Upper lobe of left lung (tissue), 6 donors: ENCODE data around the gene PWWP2B. TPM values are rescaled to one million over a fixed set of nuclear protein-coding genes. Genes with fewer than 3 reads are reported as not detected.

Experiments used
- ATAC-seq, 2 donors: fragments of 200-7000 bp; cut with Tn5 transposase; one replicate each; pipeline ENCODE4 v1.9.1; 2022; ENCODE audit warnings: mild to moderate bottlenecking in 2 of 2, moderate library complexity in 2 of 2; ENCODE audit not compliant: low FRiP score in 2 of 2
- DNase-seq, 2 donors: peaks; one replicate each; pipeline ENCODE4 v3.0.0-alpha.2; 2019 to 2020
- H3K27ac ChIP-seq, 4 donors: fragments of 200-600 bp; sonication (generic); one replicate each; pipeline ENCODE4 v1.5.1; 2016 to 2019
- H3K27me3 ChIP-seq, 4 donors: fragments of 200-600 bp; sonication (generic); one replicate each; pipeline ENCODE4 v1.5.1; 2017 to 2019
- H3K36me3 ChIP-seq, 4 donors: fragments of 200-600 bp; sonication (generic); one replicate each; pipeline ENCODE4 v1.5.1; 2016 to 2019
- H3K4me1 ChIP-seq, 4 donors: fragments of 200-600 bp; sonication (generic); one replicate each; pipeline ENCODE4 v1.5.1; 2018 to 2019
- H3K4me3 ChIP-seq, 4 donors: fragments of 200-600 bp; sonication (generic); one replicate each; pipeline ENCODE4 v1.5.1; 2017 to 2019; ENCODE audit warnings: mild to moderate bottlenecking in 2 of 4, moderate library complexity in 1 of 4
- H3K9me3 ChIP-seq, 4 donors: fragments of 200-600 bp; sonication (generic); one replicate each; pipeline ENCODE4 v1.5.1; 2018 to 2019
- EP300 ChIP-seq, 4 donors: sonication (generic); formaldehyde crosslinking; IDR thresholded peaks; one replicate each; pipeline ENCODE4 v1.5.1; 2017; ENCODE audit warnings: antibody characterized with exemption in 4 of 4, control low read depth in 2 of 4
- POLR2A ChIP-seq, 4 donors: fragments of 450-650 bp; IDR thresholded peaks; one replicate each; pipeline ENCODE4 v1.5.1; 2016 to 2017; ENCODE audit warnings: antibody characterized with exemption in 4 of 4, mild to moderate bottlenecking in 2 of 4
- POLR2AphosphoS5 ChIP-seq, 2 donors: sonication (generic); formaldehyde crosslinking; IDR thresholded peaks; one replicate each; pipeline ENCODE4 v1.5.1; 2017; ENCODE audit warnings: antibody characterized with exemption in 2 of 2
- WGBS, 2 donors: methylation state at CpG; one replicate each; pipeline ENCODE4 v1.1.5; 2017 to 2018; 5-methylcytosine and 5-hydroxymethylcytosine counted together
- total RNA-seq, 6 donors: library from RNA; depleted of rRNA in 4 of 6; stranded (reverse); fragments of >200 nt in 4 of 6; gene quantifications; one replicate each; pipeline versions ENCODE4 v1.1.0 to v1.2.1, GENCODE V29; 2016 to 2021
- TF ChIP-seq, protein P1 (sequence below), 6 experiments: fragments of 450-650 bp in 4 of 6; fragments of 200-600 bp in 2 of 6; sonication (generic) in 2 of 6; IDR thresholded peaks; one replicate each; pipeline ENCODE4 v1.5.1; 2016 to 2019; ENCODE audit warnings: antibody characterized with exemption in 6 of 6
- donor health status: DM: no; HTN: no; CAD: no; lungs with moderate emphysema.
- donor health status: DM: no; HTN: yes; CAD: no; lungs with severe emphysema.

Gene PWWP2B
- total RNA-seq = 10 to 100 TPM; 20.2 to 54.4 (median 32.9) TPM

DNA sequence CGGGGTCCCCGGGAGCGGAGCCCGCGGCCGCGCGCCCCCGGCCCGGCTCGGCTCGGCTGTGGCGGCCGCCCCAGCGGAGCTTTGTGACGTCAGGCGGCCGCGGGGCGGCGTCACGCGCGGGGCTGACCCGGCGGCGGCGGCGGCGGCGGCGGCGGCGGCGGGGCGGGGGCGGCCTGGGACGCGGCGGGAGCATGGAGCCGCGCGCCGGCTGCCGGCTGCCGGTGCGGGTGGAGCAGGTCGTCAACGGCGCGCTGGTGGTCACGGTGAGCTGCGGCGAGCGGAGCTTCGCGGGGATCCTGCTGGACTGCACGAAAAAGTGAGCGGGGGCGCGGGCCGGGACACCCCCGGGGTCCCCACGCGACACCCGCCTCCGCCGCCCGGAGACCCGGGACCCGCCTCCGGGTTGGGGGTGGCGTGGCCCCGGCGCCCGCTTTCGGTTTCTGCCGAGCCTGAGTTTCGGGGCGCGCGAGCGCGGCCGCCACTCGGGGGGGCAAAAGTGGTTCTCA is at the start of gene PWWP2B:
Gene PWWP2B (plus strand): TSS at position 165 of the 506 bp plus-strand sequence. CDS start 27 bp downstream, at position 192.
- Histone ChIP-seq H3K9me3 (no peaks in the 10 kb centered on the region), H3K27ac (peak within 1 kb of the TSS; percentile 92 to 99 (median 95)), H3K36me3 (no peaks in the 10 kb centered on the region), H3K4me1 (peaks cover 48 to 63% (median 61%) of the 10 kb centered on the region in 4 donors), H3K4me3 (peak within 1 kb of the TSS; percentile 76 to 83 (median 81)), H3K27me3 (no peaks in the 10 kb centered on the region)
- DNase-seq (peak in 1 of 2 donors; percentile 96), ATAC-seq (peak in 1 of 2 donors; percentile 43)
- WGBS, 2 donors = 0% methylated on average over 5 of the region's 86 CpGs; no CpG with 5 or more reads in 1 of the 2 donors
- TF ChIP-seq POLR2A (IDR thresholded peaks at IDR 0.05) (peak in 3 of 4 donors; percentile 61 to 67 (median 63)), POLR2AphosphoS5 (IDR thresholded peaks at IDR 0.05) (peak in 1 of 2 donors; percentile 42), EP300 (IDR thresholded peaks at IDR 0.05) (no peak)
- TF ChIP-seq, protein P1, sequence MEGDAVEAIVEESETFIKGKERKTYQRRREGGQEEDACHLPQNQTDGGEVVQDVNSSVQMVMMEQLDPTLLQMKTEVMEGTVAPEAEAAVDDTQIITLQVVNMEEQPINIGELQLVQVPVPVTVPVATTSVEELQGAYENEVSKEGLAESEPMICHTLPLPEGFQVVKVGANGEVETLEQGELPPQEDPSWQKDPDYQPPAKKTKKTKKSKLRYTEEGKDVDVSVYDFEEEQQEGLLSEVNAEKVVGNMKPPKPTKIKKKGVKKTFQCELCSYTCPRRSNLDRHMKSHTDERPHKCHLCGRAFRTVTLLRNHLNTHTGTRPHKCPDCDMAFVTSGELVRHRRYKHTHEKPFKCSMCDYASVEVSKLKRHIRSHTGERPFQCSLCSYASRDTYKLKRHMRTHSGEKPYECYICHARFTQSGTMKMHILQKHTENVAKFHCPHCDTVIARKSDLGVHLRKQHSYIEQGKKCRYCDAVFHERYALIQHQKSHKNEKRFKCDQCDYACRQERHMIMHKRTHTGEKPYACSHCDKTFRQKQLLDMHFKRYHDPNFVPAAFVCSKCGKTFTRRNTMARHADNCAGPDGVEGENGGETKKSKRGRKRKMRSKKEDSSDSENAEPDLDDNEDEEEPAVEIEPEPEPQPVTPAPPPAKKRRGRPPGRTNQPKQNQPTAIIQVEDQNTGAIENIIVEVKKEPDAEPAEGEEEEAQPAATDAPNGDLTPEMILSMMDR (IDR thresholded peaks at IDR 0.05) = peak in 1 of 6 experiments; percentile 12

DNA sequence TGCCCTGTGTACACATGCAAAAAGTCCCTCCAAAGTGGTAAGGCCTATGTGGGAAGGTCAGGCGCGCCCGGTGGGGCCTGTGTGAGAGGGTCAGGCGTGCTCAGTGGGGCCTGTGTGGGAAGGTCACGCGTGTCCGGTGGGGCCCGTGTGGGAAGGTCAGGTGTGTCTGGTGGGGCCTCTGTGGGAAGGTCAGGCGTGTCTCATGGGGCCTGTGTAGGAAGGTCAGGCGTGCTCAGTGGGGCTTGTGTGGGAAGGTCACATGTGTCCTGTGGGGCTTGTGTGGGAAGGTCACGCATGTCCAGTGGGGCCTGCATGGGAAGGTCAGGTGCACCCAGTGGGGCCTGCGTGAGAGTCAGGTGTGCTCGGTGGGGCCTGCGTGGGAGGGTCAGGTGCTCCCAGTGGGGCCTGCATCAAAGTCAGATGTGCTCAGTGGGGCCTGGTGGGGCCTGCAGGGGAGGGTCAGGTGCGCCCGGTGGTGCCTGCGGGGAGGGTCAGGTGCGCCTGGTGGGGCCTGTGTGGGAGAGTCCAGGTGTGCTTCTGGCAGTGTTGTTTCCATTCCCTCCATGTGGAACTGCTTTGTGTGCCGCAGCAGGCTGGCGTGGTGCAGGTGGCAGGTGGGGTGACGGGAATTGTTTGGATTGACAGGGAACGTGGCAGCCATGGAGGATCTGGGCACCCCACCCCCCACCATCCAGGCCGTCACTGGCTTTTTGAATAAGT is 49.6 kb upstream of the PWWP2B start:
- ATAC-seq (peak in 1 of 2 donors; percentile 11), DNase-seq (peak in 1 of 2 donors; percentile 18)
- Histone ChIP-seq H3K4me1 (no peaks in the 10 kb centered on the region), H3K4me3 (no peak overlapping the region), H3K27me3 (no peaks in the 10 kb centered on the region), H3K36me3 (peaks cover 0 to 49% (median 14%) of the 10 kb centered on the region in 4 donors), H3K9me3 (no peaks in the 10 kb centered on the region), H3K27ac (no peak overlapping the region)
- 93 to 94% methylated on average over 20 to 23 of the region's 23 CpGs for WGBS, 2 donors
- no peak for TF ChIP-seq POLR2AphosphoS5 (IDR thresholded peaks at IDR 0.05)
- TF ChIP-seq, protein P1 (IDR thresholded peaks at IDR 0.05) = no peak
- no peak for TF ChIP-seq EP300 (IDR thresholded peaks at IDR 0.05)
- TF ChIP-seq POLR2A (IDR thresholded peaks at IDR 0.05) = no peak

DNA sequence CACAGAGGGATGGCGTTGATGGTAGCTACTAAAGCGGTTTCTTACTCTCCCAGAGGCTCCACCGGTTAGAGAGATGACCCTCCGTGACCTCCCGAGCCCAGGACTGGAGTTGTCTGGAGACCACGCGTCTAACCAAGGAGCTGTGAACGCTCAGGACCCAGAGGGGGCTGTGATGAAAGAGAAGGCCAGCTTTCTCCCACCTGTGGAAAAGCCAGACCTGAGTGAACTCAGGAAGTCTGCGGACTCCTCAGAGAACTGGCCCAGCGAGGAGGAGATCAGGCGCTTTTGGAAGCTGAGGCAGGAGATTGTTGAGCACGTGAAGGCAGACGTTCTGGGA is 49.1 kb upstream of the PWWP2B start:
- no peak for DNase-seq
- H3K4me3 ChIP-seq = no peak overlapping the region
- TF ChIP-seq POLR2A (IDR thresholded peaks at IDR 0.05) (no peak), POLR2AphosphoS5 (IDR thresholded peaks at IDR 0.05) (no peak), EP300 (IDR thresholded peaks at IDR 0.05) (no peak)
- TF ChIP-seq, protein P1 (IDR thresholded peaks at IDR 0.05) = no peak
- ATAC-seq = no peak
- H3K36me3 ChIP-seq = peaks cover 0 to 46% (median 14%) of the 10 kb centered on the region in 4 donors
- H3K9me3 ChIP-seq = no peaks in the 10 kb centered on the region
- H3K27me3 ChIP-seq = no peaks in the 10 kb centered on the region
- WGBS, 2 donors = 94 to 95% methylated on average over 12 to 13 of the region's 13 CpGs
- H3K4me1 ChIP-seq = no peaks in the 10 kb centered on the region
- no peak overlapping the region for H3K27ac ChIP-seq

DNA sequence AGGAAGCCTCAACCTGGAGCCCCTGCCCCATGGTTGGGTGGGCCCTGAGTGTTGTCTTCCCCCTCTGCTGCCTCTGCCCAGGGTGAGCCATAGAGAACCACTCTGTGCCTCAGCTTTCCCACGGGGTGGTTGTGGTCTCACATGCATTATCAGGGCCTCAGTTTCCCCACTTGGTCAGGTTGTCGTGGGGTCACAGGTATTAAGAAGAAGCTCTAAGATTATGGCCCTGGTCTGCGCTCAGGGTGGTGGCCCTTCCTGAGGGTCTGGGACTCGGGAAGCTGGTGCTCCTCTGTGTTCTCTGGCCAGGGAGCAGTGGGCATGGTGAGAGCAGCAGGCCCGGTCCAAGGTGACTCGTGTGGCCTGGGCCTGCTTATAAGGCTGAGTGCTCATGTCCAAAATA is 47.2 kb upstream of the PWWP2B start:
- no peak for TF ChIP-seq POLR2AphosphoS5 (IDR thresholded peaks at IDR 0.05)
- TF ChIP-seq EP300 (IDR thresholded peaks at IDR 0.05) = no peak
- Histone ChIP-seq H3K4me1 (no peaks in the 10 kb centered on the region), H3K9me3 (no peaks in the 10 kb centered on the region), H3K36me3 (peaks cover 0 to 49% (median 14%) of the 10 kb centered on the region in 4 donors), H3K4me3 (no peak overlapping the region), H3K27ac (no peak overlapping the region), H3K27me3 (no peaks in the 10 kb centered on the region)
- WGBS, 2 donors = 94 to 100% methylated on average over 2 to 6 of the region's 6 CpGs
- DNase-seq (no peak), ATAC-seq (no peak)

DNA sequence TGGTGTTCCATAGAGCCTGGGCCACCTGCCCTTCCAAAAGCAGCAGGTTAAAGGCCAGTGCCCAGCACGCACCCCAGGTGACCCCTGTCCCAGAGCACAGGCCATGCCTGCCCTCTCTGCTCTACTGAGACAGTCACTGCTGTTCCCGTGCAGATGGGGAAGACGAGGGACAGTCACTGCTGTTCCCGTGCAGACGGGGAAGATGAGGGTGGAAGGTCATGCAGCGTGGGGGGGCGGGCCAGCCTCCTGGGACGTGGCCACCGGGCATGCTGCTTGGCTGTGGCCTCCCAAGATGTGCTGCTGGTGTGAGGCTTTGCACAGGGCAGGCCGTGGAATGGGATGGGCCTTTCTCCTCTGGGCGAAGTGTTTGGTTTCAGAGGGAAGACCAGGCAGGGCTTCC is 46.6 kb upstream of the PWWP2B start:
- Histone ChIP-seq H3K27ac (no peak overlapping the region), H3K4me3 (no peak overlapping the region), H3K27me3 (no peaks in the 10 kb centered on the region), H3K36me3 (peaks cover 0 to 43% (median 12%) of the 10 kb centered on the region in 4 donors), H3K9me3 (no peaks in the 10 kb centered on the region), H3K4me1 (no peaks in the 10 kb centered on the region)
- ATAC-seq = no peak
- 85 to 95% methylated on average over 9 to 11 of the region's 11 CpGs for WGBS, 2 donors
- no peak for DNase-seq
- TF ChIP-seq POLR2A (IDR thresholded peaks at IDR 0.05) = no peak
- TF ChIP-seq, protein P1 (IDR thresholded peaks at IDR 0.05) = no peak
- no peak for TF ChIP-seq POLR2AphosphoS5 (IDR thresholded peaks at IDR 0.05)
- TF ChIP-seq EP300 (IDR thresholded peaks at IDR 0.05) = no peak
